Right lobe of liver (tissue), 6 donors: ENCODE data around the gene NPIPA5. TPM values are rescaled to one million over a fixed set of nuclear protein-coding genes. Genes with fewer than 3 reads are reported as not detected.
"Not testable (repeated sequence)": the region's sequence is repeated elsewhere in the genome, so short reads cannot be mapped to it uniquely, and the experiment has no call there.

Experiments
- ATAC-seq, 4 donors: fragments of 200-7000 bp; cut with Tn5 transposase; one replicate each; pipeline ENCODE4 v1.9.1; 2020; ENCODE audit warnings: mild to moderate bottlenecking in 4 of 4, moderate library complexity in 4 of 4
- DNase-seq, 3 donors: peaks; one replicate each; pipeline ENCODE4 v3.0.0-alpha.2; 2020
- H3K27ac ChIP-seq, 3 donors: fragments of 200-600 bp; one replicate each; pipeline ENCODE4 v1.8.0; 2022
- H3K27me3 ChIP-seq, 2 donors: fragments of 200-600 bp; one replicate each; pipeline ENCODE4 v1.8.0; 2022
- H3K36me3 ChIP-seq, 4 donors: fragments of 200-600 bp; sonication (generic) in 1 of 4; one replicate each; pipeline versions ENCODE4 v1.5.1 to v1.8.0; 2017 to 2022; ENCODE audit warnings: control low read depth in 1 of 4
- H3K4me1 ChIP-seq, 4 donors: fragments of 200-600 bp; sonication (generic) in 1 of 4; one replicate each; pipeline versions ENCODE4 v1.5.1 to v1.8.0; 2017 to 2022; ENCODE audit warnings: control low read depth in 1 of 4
- H3K4me3 ChIP-seq, 3 donors: fragments of 200-600 bp; one replicate each; pipeline ENCODE4 v1.8.0; 2022
- H3K9me3 ChIP-seq, 4 donors: fragments of 200-600 bp; sonication (generic) in 1 of 4; one replicate each; pipeline versions ENCODE4 v1.5.1 to v1.8.0; 2017 to 2022; ENCODE audit warnings: control low read depth in 1 of 4
- WGBS: methylation state at CpG from one replicate; pipeline ENCODE4 v1.1.6; 2018; ENCODE audit warnings: low coverage, low lambda C conversion rate; ENCODE audit not compliant: insufficient coverage; ENCODE audit errors: missing lambda C conversion rate; 5-methylcytosine and 5-hydroxymethylcytosine counted together
- intact Hi-C, 2 donors: fragments of 100-400 bp; cut with DNase I; formaldehyde crosslinking; loops; one replicate each; pipeline versions ENCODE4 v1.11.2 to v1.14.1; 2022
- total RNA-seq, 6 experiments: library from RNA; depleted of rRNA in 2 of 6; stranded (reverse); fragments of >200 nt in 2 of 6; fragmentation: NEBNext Ultra II Directional in 3 of 6; extraction: Animal tissue kit (Norgen Biotek cat#: 25700) in 3 of 6; gene quantifications; one replicate each; pipeline versions ENCODE4 v1.1.0 to v1.2.4, GENCODE V29; 2016 to 2023
- donor health status: DM: no; HTN: yes; CAD: no.
- donor health status: DM: no; HTN: no; CAD: no.
- donor health status: DM: no; HTN: no; CAD: no.
- donor health status: DM: no; HTN: yes; CAD: no.
- donor health status: DM: no; HTN: yes; CAD: no.

Gene NPIPA5
- total RNA-seq, 6 experiments from 2014 or later, result 1.9 to 5.5 (median 3.5) TPM; not detected in 1

DNA sequence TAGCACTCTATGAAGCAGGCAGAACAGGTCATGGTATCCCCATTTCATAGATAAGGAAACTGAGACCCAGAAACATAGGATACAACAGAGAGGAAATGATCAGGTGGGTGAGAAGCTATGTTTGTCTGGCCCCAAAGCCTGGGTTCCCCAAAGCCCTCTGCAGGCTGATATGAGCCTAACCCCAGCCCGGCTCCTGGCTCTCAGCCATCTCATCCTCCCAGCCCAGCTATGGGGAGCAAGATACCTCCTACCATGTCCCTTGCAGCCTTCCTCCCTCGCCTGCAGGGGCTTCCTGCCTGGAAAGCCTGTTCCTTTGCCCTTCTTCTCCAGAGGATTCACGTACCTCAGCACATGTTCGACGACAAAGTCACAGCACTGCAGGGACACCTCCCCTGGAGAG lies 26.3 kb downstream of the NPIPA5 start:
- H3K4me3 ChIP-seq, ATAC-seq, H3K4me1 ChIP-seq, intact Hi-C loops, DNase-seq, H3K9me3 ChIP-seq, H3K36me3 ChIP-seq, H3K27me3 ChIP-seq, H3K27ac ChIP-seq: not testable (repeated sequence)
- no CpG with 5 or more reads among the region's 5 CpGs for WGBS

DNA sequence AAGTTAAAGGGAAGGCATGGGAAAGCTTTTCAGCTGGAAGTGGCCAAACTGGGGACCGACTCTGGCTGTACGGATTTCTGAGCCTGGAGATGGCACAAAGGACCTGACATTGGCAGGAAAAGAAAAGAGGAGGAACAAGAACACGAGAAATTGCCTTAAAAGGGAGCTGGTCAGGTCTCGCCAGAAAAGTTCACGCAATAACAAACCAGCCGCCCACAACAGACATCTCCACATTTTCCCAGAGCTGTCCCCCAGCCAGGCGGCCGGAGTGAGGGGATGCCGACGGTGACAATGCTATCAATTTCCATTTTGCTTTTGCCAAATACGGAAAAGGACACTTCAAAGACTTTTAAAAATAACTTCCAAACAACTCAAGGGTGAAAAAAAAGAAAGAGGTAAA lies 26.8 kb downstream of the NPIPA5 start:
- H3K27ac ChIP-seq, H3K4me1 ChIP-seq, H3K27me3 ChIP-seq, H3K36me3 ChIP-seq, H3K4me3 ChIP-seq, intact Hi-C loops, ATAC-seq, H3K9me3 ChIP-seq, DNase-seq: not testable (repeated sequence)
- no CpG with 5 or more reads among the region's 11 CpGs for WGBS

DNA sequence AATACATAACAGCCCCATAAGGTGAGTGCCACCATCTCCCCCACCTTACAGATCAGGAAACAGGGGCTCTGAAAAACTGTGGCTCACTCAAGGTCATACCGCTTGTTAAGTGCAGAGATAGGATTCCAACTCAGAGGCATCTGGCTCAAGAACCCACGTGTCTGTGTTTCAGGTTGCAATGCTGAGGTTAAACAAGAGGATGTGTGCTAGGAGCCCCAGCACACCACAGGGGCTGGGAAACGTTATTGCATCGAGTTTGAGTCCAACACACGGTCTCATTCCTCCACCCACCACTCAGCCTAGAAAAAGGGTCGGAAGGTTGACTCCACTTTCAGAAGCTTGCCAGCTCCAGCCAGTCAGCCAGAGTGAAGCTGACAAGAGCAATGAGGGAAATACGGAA lies 29.4 kb downstream of the NPIPA5 start:
- DNase-seq, H3K36me3 ChIP-seq, H3K9me3 ChIP-seq, H3K27ac ChIP-seq, H3K27me3 ChIP-seq, intact Hi-C loops, H3K4me1 ChIP-seq, ATAC-seq, H3K4me3 ChIP-seq: not testable (repeated sequence)
- no CpG with 5 or more reads among the region's 7 CpGs for WGBS

- ATAC-seq, H3K27ac ChIP-seq, intact Hi-C loops, H3K36me3 ChIP-seq, H3K4me3 ChIP-seq, H3K4me1 ChIP-seq, H3K9me3 ChIP-seq, DNase-seq, H3K27me3 ChIP-seq: not testable (repeated sequence)
- WGBS, result no CpG with 5 or more reads among the region's 1 CpG
These were observed 35.8 kb downstream of the NPIPA5 start for GRCh38 chr16:15342337-15342736.

DNA sequence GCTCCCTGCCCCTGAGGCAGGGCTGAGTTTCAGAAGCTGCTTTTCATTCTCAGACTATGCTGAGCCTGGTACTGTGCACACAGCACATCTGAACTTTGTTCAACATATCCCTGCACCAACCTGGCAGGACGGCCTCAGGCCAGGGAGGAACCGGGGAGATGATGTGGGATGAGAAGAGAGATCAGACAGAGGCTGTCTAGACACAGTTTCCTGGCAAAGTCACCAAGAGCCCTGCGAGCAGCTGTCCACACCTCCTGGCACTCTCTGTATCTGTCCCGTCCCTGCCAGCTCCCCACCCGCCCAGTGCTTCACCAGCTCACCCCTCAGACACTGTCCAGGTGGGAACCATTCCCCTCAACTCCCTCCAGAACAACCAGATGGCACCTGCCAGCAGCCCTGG lies 39.1 kb downstream of the NPIPA5 start:
- DNase-seq, H3K9me3 ChIP-seq, H3K4me1 ChIP-seq, H3K36me3 ChIP-seq, H3K4me3 ChIP-seq, H3K27ac ChIP-seq, intact Hi-C loops, H3K27me3 ChIP-seq: not testable (repeated sequence)
- peak in 1 of 4 donors; percentile 37 for ATAC-seq
- no CpG with 5 or more reads among the region's 5 CpGs for WGBS

DNA sequence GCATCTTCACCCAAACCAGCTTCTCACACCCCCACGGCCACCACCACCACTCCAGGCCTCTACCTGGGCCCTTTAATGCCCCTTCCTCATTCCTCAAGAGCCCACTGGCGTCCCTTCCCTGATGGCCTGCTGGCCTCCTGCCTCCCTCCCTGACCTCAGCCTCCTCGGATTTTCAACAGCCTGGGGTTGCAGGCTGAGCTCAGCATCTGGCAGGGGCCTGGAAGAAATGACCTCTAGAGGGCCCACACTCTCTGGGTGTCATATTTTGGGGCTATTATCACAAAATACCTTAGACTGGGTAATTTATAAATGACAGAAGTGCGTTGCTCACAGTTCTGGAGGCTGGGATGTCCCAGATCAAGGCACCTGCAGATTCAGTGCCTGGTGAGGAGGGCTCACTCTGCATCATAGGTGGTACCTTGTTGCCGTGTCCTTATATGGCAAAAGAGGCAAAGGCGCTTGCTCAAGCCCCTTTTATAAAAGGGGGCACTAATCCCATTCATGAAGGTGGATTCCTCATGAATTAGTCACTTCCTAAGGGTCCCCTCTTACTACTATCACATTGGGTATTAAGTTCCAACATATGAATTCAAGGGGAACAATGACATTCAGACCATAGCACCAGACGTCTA lies 40.0 kb downstream of the NPIPA5 start:
- H3K4me3 ChIP-seq, DNase-seq, H3K9me3 ChIP-seq, ATAC-seq, H3K4me1 ChIP-seq, H3K27ac ChIP-seq, H3K36me3 ChIP-seq, intact Hi-C loops, H3K27me3 ChIP-seq: not testable (repeated sequence)
- 25% methylated on average over 1 of the region's 7 CpGs for WGBS

DNA sequence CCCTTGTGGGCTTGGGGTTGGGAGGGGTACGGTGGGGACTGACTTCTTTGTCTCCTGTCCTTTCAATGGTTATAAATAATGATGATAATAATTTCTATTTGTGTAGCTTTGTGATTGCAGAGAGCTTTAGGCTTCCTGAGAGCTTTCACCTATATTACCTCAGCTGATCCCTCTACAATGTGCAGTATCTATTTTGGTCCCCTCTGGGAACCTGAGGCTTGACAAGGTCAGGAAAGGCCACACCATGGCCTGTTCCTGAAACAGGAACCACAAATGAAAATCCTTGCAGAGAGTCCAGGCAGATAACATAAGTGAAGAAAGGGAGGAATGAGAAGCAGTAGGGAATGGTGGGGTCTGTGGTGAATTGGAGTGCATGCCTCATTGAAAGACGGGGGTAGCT lies 42.5 kb downstream of the NPIPA5 start:
- H3K36me3 ChIP-seq, H3K4me3 ChIP-seq, DNase-seq, H3K9me3 ChIP-seq, intact Hi-C loops, ATAC-seq, H3K27ac ChIP-seq, H3K27me3 ChIP-seq, H3K4me1 ChIP-seq: not testable (repeated sequence)
- no CpG with 5 or more reads among the region's 2 CpGs for WGBS

DNA sequence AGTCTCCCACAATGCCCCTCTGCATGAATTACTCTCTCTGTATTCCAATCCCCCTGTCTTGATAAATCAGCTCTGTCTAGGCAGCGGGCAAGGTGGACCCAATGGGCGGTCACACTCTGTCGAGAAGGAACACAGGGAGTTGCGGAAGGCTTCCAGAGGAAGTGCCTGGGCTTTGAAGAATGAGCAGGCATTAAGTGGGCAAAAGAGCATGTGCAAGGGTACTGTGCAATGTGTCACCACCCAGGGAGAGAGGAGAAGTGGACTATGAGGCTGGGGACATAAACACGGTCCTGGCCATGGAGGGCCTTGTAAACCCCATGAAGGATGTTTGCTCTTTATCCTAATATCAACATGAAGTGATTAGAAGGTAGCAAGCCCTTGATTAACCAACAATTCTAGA lies 44.1 kb downstream of the NPIPA5 start:
- ATAC-seq, H3K27me3 ChIP-seq, H3K4me3 ChIP-seq, H3K27ac ChIP-seq, H3K4me1 ChIP-seq, intact Hi-C loops, DNase-seq, H3K36me3 ChIP-seq, H3K9me3 ChIP-seq: not testable (repeated sequence)
- WGBS, result no CpG with 5 or more reads among the region's 5 CpGs

DNA sequence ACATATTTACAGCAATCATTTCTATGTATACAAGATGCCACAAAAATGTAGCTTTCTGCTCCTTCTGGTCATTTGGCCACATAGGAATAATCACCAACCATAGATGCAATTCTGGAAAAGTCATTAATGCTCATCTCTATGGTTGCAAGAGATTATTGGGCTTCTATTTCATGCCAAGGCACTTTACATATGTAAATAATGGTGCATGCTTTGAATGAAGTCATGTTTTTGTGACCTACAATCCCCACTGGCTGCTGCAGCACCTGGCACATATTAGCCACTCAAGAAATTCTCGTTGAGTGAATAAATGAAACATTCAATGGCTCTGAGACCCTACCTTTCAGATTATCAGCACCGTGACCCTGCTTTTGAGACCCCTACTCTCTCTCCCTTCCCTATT lies 47.1 kb downstream of the NPIPA5 start:
- ATAC-seq, H3K4me3 ChIP-seq, H3K36me3 ChIP-seq, intact Hi-C loops, H3K9me3 ChIP-seq, H3K27ac ChIP-seq, H3K4me1 ChIP-seq, DNase-seq, H3K27me3 ChIP-seq: not testable (repeated sequence)
- WGBS, result no CpG with 5 or more reads among the region's 2 CpGs

GRCh38 chr16:15324954-15325353 lies 53.1 kb downstream of the NPIPA5 start:
- ATAC-seq, intact Hi-C loops: not testable (repeated sequence)
- 42% methylated on average over 2 of the region's 4 CpGs for WGBS

GRCh38 chr16:15323373-15323772 lies 54.7 kb downstream of the NPIPA5 start:
- H3K9me3 ChIP-seq, H3K27ac ChIP-seq, H3K27me3 ChIP-seq, H3K4me1 ChIP-seq, H3K36me3 ChIP-seq, H3K4me3 ChIP-seq, DNase-seq, ATAC-seq, intact Hi-C loops: not testable (repeated sequence)
- no CpG with 5 or more reads among the region's 6 CpGs for WGBS

More at GRCh38 chr16:15324954-15325353, 53.1 kb downstream of the NPIPA5 start:
- not testable (repeated sequence) for H3K27me3 ChIP-seq, H3K4me1 ChIP-seq, H3K9me3 ChIP-seq, H3K4me3 ChIP-seq, H3K36me3 ChIP-seq, DNase-seq, H3K27ac ChIP-seq

DNA sequence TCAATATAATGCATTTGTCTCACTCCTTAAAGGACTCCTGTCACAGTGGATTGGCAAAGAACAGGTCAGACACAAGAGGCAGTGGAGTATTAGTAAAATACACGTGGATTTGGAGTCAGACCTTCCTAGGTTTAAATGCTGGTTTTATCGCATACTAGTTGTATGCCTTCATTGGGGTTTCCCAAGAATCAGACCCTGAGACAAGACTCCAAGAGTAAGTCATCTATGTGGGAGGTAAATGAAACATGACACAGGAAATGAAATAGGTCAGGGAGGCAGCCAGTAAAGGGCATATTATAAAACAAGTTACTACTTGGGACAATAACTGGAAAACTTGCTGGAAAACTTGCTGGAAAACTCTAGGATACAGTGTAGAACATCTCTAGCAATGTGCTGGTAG lies 56.9 kb downstream of the NPIPA5 start:
- H3K27ac ChIP-seq, H3K4me3 ChIP-seq, H3K4me1 ChIP-seq, DNase-seq, H3K27me3 ChIP-seq, ATAC-seq, H3K36me3 ChIP-seq, H3K9me3 ChIP-seq, intact Hi-C loops: not testable (repeated sequence)
- WGBS, result 13% methylated on average over 1 of the region's 2 CpGs
